GM19324 (cell line): Measurements from ENCODE around the gene TET2.

Source experiments
- ATAC-seq: cut with Tn5 transposase; IDR thresholded peaks from one replicate; pipeline ENCODE4 v1.9.1; 2021; ENCODE audit warnings: mild to moderate bottlenecking, moderate library complexity; ENCODE audit not compliant: unreplicated experiment, low FRiP score

Gene TET2

GRCh38 chr4:105139646-105140045 lies 7.0 kb upstream of the TET2 start:
- ATAC-seq = no peak

GRCh38 chr4:105140684-105141490 lies 5.8 kb upstream of the TET2 start:
- no peak for ATAC-seq

GRCh38 chr4:105145156-105145902 lies 1.3 kb upstream of the TET2 start:
- no peak for ATAC-seq

GRCh38 chr4:105145903-105146275 lies 787 bp upstream of the TET2 start:
- peak; percentile 31 for ATAC-seq

- peak; percentile 9 for ATAC-seq
Observed at GRCh38 chr4:105147016-105147552, 408 bp downstream of the TET2 start.

GRCh38 chr4:105147553-105148161 lies 981 bp downstream of the TET2 start:
- ATAC-seq = no peak

- no peak for ATAC-seq
Observed at GRCh38 chr4:105148356-105148755, 1.7 kb downstream of the TET2 start.

GRCh38 chr4:105148776-105149175 lies 2.1 kb downstream of the TET2 start:
- no peak for ATAC-seq

- ATAC-seq = no peak
Observed at GRCh38 chr4:105149771-105150170, 3.1 kb downstream of the TET2 start.

- ATAC-seq = no peak
Observed at GRCh38 chr4:105150503-105150902, 3.8 kb downstream of the TET2 start.

GRCh38 chr4:105153749-105154148 lies 7.1 kb downstream of the TET2 start:
- no peak for ATAC-seq

GRCh38 chr4:105154576-105154975 lies 7.9 kb downstream of the TET2 start:
- no peak for ATAC-seq

GRCh38 chr4:105155426-105155825 lies 8.8 kb downstream of the TET2 start:
- no peak for ATAC-seq

- ATAC-seq = no peak
Observed at GRCh38 chr4:105158837-105159236, 12.2 kb downstream of the TET2 start.

GRCh38 chr4:105162123-105162796 lies 15.6 kb downstream of the TET2 start:
- no peak for ATAC-seq

GRCh38 chr4:105164548-105164947 lies 17.9 kb downstream of the TET2 start:
- ATAC-seq = no peak

- ATAC-seq = no peak
Observed at GRCh38 chr4:105166066-105166465, 19.4 kb downstream of the TET2 start.

- ATAC-seq = no peak
Observed at GRCh38 chr4:105170711-105171110, 24.0 kb downstream of the TET2 start.

- no peak for ATAC-seq
Observed at GRCh38 chr4:105171912-105172311, 25.2 kb downstream of the TET2 start.

GRCh38 chr4:105174098-105174497 lies 27.4 kb downstream of the TET2 start:
- no peak for ATAC-seq
